Activated CD4-positive, alpha-beta T cell treated with anti-CD3 and anti-CD28 coated beads, Interleukin-2, amount 10 ng/mL, durations not matched to agents 7 days and 5 days (primary cell): Measurements from ENCODE around the gene RABGEF1. TPM values are rescaled to one million over a fixed set of nuclear protein-coding genes. Genes with fewer than 3 reads are reported as not detected.
A peak's percentile ranks its signal among the peaks of the same experiment; 100 is the strongest.
"Not testable (repeated sequence)": the region's sequence is repeated elsewhere in the genome, so short reads cannot be mapped to it uniquely, and the experiment has no call there.

ENCODE experiments used
- CTCF ChIA-PET: fragments of 350-600 bp; sonication (Branson Sonifier 250); formaldehyde crosslinking; loops from one replicate; lab custom pipeline; 2021; ENCODE audit warnings: antibody characterized with exemption; lab: Charles Lee
- POLR2A ChIA-PET: fragments of 350-600 bp; sonication (Branson Sonifier 250); formaldehyde crosslinking; loops from one replicate; lab custom pipeline; 2021; ENCODE audit warnings: antibody characterized with exemption; lab: Charles Lee
- DNase-seq: peaks from one replicate; pipeline ENCODE4 v3.0.0-alpha.2; 2020
- H3K27ac Mint-ChIP-seq: one replicate; pipeline ENCODE4 v1.8.0; 2021; ENCODE audit warnings: mild to moderate bottlenecking, moderate library complexity, mixed read lengths
- H3K27me3 Mint-ChIP-seq: one replicate; pipeline ENCODE4 v1.8.0; 2021; ENCODE audit warnings: mixed read lengths
- H3K36me3 Mint-ChIP-seq: one replicate; pipeline ENCODE4 v1.8.0; 2021; ENCODE audit warnings: low read depth, mixed read lengths
- H3K4me1 Mint-ChIP-seq: one replicate; pipeline ENCODE4 v1.8.0; 2021; ENCODE audit warnings: mixed read lengths
- H3K4me3 Mint-ChIP-seq: one replicate; pipeline ENCODE4 v1.8.0; 2021; ENCODE audit warnings: mild to moderate bottlenecking, moderate library complexity, mixed read lengths
- H3K9me3 Mint-ChIP-seq: one replicate; pipeline ENCODE4 v1.8.0; 2021; ENCODE audit warnings: mixed read lengths
- total RNA-seq, 2 experiments: library from RNA; stranded (reverse); gene quantifications; one replicate each; pipeline ENCODE4 v1.2.3, GENCODE V29; 2021

The RABGEF1 gene
- total RNA-seq = 10 to 100 TPM; 21.8 to 21.9 TPM

DNA sequence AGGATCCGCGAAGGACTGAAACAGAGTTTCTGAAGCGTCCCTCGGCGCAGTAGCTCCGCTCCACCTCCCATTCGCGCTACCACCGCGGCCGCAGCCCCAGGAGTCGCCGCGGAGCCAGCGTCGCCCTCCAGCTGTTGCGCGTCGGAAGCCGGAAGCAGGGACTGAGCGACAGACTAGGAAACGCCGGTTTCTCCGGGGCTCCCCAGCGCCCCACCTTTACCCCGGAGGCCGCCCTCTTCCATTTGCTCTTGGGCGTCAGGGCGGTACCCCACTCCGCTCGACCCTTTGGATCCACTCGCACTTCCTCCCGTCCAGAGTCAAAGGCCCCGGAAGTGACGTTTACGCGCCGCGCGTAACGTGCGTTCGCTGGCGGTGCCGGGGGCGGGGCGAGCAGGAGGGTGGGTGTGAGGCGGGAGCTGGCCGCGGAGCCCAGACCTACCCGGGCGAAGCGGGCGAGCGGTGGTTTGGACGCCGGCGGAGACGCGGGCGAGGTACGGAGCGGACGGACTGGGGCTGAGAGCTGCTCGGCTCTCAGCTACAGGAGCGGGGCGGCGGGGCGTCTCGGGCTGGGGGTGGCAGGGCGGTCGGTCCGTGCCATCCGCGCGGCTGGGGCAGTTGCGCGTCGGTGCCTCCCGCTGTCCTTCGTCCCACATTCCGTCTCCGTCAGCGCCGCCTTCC, at the start of gene RABGEF1:
Gene RABGEF1 (plus strand): TSS at position 432 of the 678 bp plus-strand sequence. CDS start 31,167 bp downstream, outside the sequence.
- Mint-ChIP-seq H3K27me3 (no peaks in the 10 kb centered on the region), H3K9me3 (peaks cover 9% of the 10 kb centered on the region), H3K27ac (peak within 1 kb of the TSS; percentile 99), H3K4me3 (peak within 1 kb of the TSS; percentile 97), H3K36me3 (peaks cover 22% of the 10 kb centered on the region), H3K4me1 (peaks cover 32% of the 10 kb centered on the region)
- peak; percentile 98 for DNase-seq
- POLR2A ChIA-PET = interaction anchor here (0.7 kb wide), 1 partner anchor 166 kb away, joined by 3 read pairs; no protein-coding TSS in a partner anchor
- CTCF ChIA-PET = interaction anchor here (0.6 to 1.5 kb wide), 2 partner anchors 14 to 104 kb away, joined by 3 to 4 read pairs; no protein-coding TSS in a partner anchor

GRCh38 chr7:66693331-66693730, 47.2 kb upstream of the RABGEF1 start:
- ChIA-PET CTCF (no interaction called here), POLR2A (no interaction called here)
- DNase-seq = no peak
- peaks cover 3% of the 10 kb centered on the region for H3K9me3 Mint-ChIP-seq
- H3K36me3 Mint-ChIP-seq = peaks cover 3% of the 10 kb centered on the region
- H3K4me3 Mint-ChIP-seq = no peak overlapping the region
- H3K27ac Mint-ChIP-seq = no peak overlapping the region
- H3K27me3 Mint-ChIP-seq = no peaks in the 10 kb centered on the region
- no peaks in the 10 kb centered on the region for H3K4me1 Mint-ChIP-seq

- Mint-ChIP-seq H3K9me3 (no peaks in the 10 kb centered on the region), H3K36me3 (no peaks in the 10 kb centered on the region), H3K27me3 (no peaks in the 10 kb centered on the region), H3K4me1 (no peaks in the 10 kb centered on the region), H3K4me3 (no peak overlapping the region), H3K27ac (no peak overlapping the region)
- DNase-seq = no peak
- CTCF ChIA-PET = no interaction called here
- POLR2A ChIA-PET = no interaction called here
These were observed 46.2 kb upstream of the RABGEF1 start for GRCh38 chr7:66694286-66694685.

DNA sequence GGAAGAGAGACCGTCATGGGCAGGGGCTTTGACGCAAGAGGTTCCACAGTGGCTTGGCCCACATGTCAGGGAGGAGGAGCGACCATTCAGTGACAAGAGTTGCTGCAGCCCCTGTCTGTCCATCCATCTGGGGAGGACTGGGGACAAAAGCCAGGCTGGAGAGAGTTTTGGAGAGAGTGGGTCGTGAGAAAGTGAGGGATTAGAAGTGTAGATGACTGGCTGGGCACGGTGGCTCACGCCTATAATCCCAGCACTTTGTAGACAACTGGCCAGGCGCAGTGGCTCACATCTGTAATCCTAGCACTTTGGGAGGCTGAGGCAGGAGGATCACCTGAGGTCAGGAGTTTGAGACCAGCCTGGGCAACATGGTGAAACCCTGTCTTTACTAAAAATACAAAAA, 45.1 kb upstream of the RABGEF1 start:
- H3K4me3 Mint-ChIP-seq, POLR2A ChIA-PET, H3K9me3 Mint-ChIP-seq, H3K4me1 Mint-ChIP-seq, H3K36me3 Mint-ChIP-seq, H3K27ac Mint-ChIP-seq, DNase-seq, H3K27me3 Mint-ChIP-seq: not testable (repeated sequence)
- CTCF ChIA-PET = interaction anchor here (0.6 kb wide), 1 partner anchor 44 kb away, joined by 4 read pairs; no protein-coding TSS in a partner anchor

GRCh38 chr7:66696134-66696533, 44.4 kb upstream of the RABGEF1 start:
- DNase-seq, POLR2A ChIA-PET, H3K9me3 Mint-ChIP-seq, H3K36me3 Mint-ChIP-seq, H3K27ac Mint-ChIP-seq, H3K4me3 Mint-ChIP-seq, H3K4me1 Mint-ChIP-seq, H3K27me3 Mint-ChIP-seq: not testable (repeated sequence)
- CTCF ChIA-PET = interaction anchor here (0.6 kb wide), 3 partner anchors 44 to 546 kb away, joined by 4 to 5 read pairs (median 4); no protein-coding TSS in a partner anchor

DNA sequence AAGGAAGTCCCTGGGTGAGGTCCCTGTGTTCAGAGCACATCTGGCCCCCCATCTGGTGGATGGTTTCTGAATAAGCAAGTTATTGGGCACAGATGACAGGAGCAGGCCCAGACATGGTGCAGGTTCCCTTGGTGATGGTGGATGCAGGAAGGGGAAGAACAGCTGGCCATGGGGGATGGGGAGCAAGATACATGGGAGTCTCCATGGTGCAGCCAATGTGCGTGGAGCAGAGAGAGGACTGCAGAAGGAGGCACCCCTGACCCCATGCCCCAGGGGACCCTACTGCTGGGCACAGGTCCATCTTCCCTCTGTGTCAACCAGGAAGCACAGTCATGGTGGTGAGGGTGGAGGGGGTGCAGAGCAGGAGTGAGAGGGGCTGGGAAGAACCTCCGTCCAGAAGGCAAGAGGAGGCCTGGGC, 43.8 kb upstream of the RABGEF1 start:
- Mint-ChIP-seq H3K27me3 (no peaks in the 10 kb centered on the region), H3K4me1 (no peaks in the 10 kb centered on the region), H3K36me3 (no peaks in the 10 kb centered on the region), H3K4me3 (no peak overlapping the region), H3K27ac (no peak overlapping the region), H3K9me3 (no peaks in the 10 kb centered on the region)
- DNase-seq = no peak
- POLR2A ChIA-PET = no interaction called here
- CTCF ChIA-PET = no interaction called here

GRCh38 chr7:66697449-66698438, 42.8 kb upstream of the RABGEF1 start:
- POLR2A ChIA-PET = no interaction called here
- H3K27ac Mint-ChIP-seq = peak overlapping the region; percentile 25

GRCh38 chr7:66698652-66699205, 41.8 kb upstream of the RABGEF1 start:
- Mint-ChIP-seq H3K27ac (no peak overlapping the region), H3K27me3 (no peaks in the 10 kb centered on the region), H3K4me3 (no peak overlapping the region), H3K9me3 (no peaks in the 10 kb centered on the region), H3K4me1 (no peaks in the 10 kb centered on the region), H3K36me3 (no peaks in the 10 kb centered on the region)
- DNase-seq = no peak
- POLR2A ChIA-PET = no interaction called here
- CTCF ChIA-PET = no interaction called here

More at GRCh38 chr7:66697449-66698438, 42.8 kb upstream of the RABGEF1 start:
- Mint-ChIP-seq H3K4me3 (no peak overlapping the region), H3K4me1 (no peaks in the 10 kb centered on the region), H3K36me3 (no peaks in the 10 kb centered on the region), H3K27me3 (no peaks in the 10 kb centered on the region), H3K9me3 (no peaks in the 10 kb centered on the region)
- no peak for DNase-seq
- CTCF ChIA-PET = no interaction called here

- H3K36me3 Mint-ChIP-seq = no peaks in the 10 kb centered on the region
- CTCF ChIA-PET = interaction anchor here (0.5 kb wide), 1 partner anchor 68 kb away, joined by 3 read pairs; no protein-coding TSS in a partner anchor
- H3K9me3 Mint-ChIP-seq = no peaks in the 10 kb centered on the region
- H3K27me3 Mint-ChIP-seq = no peaks in the 10 kb centered on the region
- DNase-seq = no peak
- POLR2A ChIA-PET = interaction anchor here (0.6 kb wide), 1 partner anchor 80 kb away, joined by 4 read pairs; no protein-coding TSS in a partner anchor
- no peak overlapping the region for H3K27ac Mint-ChIP-seq
- H3K4me1 Mint-ChIP-seq = no peaks in the 10 kb centered on the region
- no peak overlapping the region for H3K4me3 Mint-ChIP-seq
These were observed 40.5 kb upstream of the RABGEF1 start for GRCh38 chr7:66699998-66700397.

DNA sequence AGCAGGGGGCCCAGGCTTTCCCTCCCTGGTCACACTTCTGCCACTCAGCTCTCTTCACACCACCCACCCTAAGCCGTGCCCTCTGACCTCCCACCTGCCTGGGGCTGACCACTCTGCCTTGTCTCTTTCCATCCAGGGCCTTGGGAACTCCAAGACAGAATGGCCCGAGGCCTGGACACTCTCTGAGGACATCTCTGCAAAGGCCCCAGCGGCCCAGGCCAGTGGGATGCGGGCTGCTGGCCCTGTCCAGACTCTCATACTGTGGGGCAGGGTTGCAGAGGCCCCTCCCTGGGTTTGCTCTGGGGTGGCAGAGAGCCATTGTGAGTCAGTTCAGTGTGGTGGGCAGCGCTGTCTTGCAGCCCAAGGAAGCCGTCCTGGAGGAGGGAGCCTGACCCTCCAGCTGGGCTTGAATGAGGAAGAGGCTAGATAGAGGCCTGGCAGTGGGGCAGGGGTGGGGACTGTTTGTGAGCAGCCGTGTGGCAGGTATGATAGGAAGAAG, 39.9 kb upstream of the RABGEF1 start:
- POLR2A ChIA-PET = no interaction called here
- no peaks in the 10 kb centered on the region for H3K9me3 Mint-ChIP-seq
- no peak overlapping the region for H3K4me3 Mint-ChIP-seq
- H3K4me1 Mint-ChIP-seq = no peaks in the 10 kb centered on the region
- H3K36me3 Mint-ChIP-seq = no peaks in the 10 kb centered on the region
- no peak overlapping the region for H3K27ac Mint-ChIP-seq
- no peaks in the 10 kb centered on the region for H3K27me3 Mint-ChIP-seq
- no peak for DNase-seq
- CTCF ChIA-PET = interaction anchor here (0.6 kb wide), 1 partner anchor 148 kb away, joined by 3 read pairs; no protein-coding TSS in a partner anchor

- DNase-seq = no peak
- H3K4me1 Mint-ChIP-seq = no peaks in the 10 kb centered on the region
- peaks cover 7% of the 10 kb centered on the region for H3K36me3 Mint-ChIP-seq
- no peak overlapping the region for H3K4me3 Mint-ChIP-seq
- CTCF ChIA-PET = no interaction called here
- POLR2A ChIA-PET = no interaction called here
- H3K9me3 Mint-ChIP-seq = peaks cover 5% of the 10 kb centered on the region
- H3K27ac Mint-ChIP-seq = no peak overlapping the region
- H3K27me3 Mint-ChIP-seq = no peaks in the 10 kb centered on the region
These were observed 32.7 kb upstream of the RABGEF1 start for GRCh38 chr7:66707825-66708224.

DNA sequence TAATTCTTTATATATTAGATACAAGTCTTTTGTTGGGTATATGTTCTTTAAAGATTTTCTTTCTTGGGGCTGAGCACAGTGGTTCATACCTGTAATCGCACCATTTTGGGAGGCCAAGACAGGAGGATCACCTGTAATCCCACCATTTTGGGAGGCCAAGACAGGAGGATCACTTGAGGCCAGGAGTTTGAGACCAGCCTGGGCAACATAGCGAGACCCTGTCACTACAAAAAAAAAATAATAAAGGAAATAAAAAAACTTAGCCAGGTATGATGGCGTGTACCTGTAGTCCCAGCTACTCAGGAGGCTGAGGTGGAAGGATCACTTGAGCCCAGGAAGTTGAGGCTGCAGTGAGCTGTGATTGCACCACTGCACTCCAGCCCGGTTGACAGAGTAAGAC, 29.8 kb upstream of the RABGEF1 start:
- CTCF ChIA-PET = interaction anchor here (0.6 to 0.7 kb wide), 3 partner anchors 152 to 241 kb away, joined by 3 to 5 read pairs (median 4); no protein-coding TSS in a partner anchor

More for the DNA sequence above, 29.8 kb upstream of the RABGEF1 start:
- H3K27me3 Mint-ChIP-seq, H3K4me3 Mint-ChIP-seq, POLR2A ChIA-PET, H3K27ac Mint-ChIP-seq, DNase-seq, H3K4me1 Mint-ChIP-seq: not testable (repeated sequence)
- peaks cover 14% of the 10 kb centered on the region for H3K9me3 Mint-ChIP-seq
- peaks cover 29% of the 10 kb centered on the region for H3K36me3 Mint-ChIP-seq
